HepG2 (cell line): ENCODE measurements around the gene JPH4. TPM values are rescaled to one million over a fixed set of nuclear protein-coding genes. Genes with fewer than 3 reads are reported as not detected.
A peak's percentile ranks its signal among the peaks of the same experiment; 100 is the strongest.

Experiments used
- ATF7 ChIP-seq, 2 experiments: fragments of 450-650 bp in 1 of 2; sonication (generic) in 1 of 2; formaldehyde crosslinking in 1 of 2; IDR thresholded peaks; 2 replicates each; pipeline versions ENCODE4 v1.4.0 to v1.6.1; 2016 to 2020; ENCODE audit warnings: antibody characterized with exemption in 1 of 2, mild to moderate bottlenecking in 1 of 2, missing genetic modification reagents in 1 of 2
- DPF2 ChIP-seq: sonication (generic); formaldehyde crosslinking; IDR thresholded peaks from 2 replicates; pipeline ENCODE4 v1.4.0; 2020; ENCODE audit warnings: mild to moderate bottlenecking, low read depth, missing genetic modification reagents, borderline replicate concordance
- ETV5 ChIP-seq: IDR thresholded peaks from 2 replicates; pipeline ENCODE4 v1.6.1; 2018; ENCODE audit warnings: missing biosample characterization, missing genetic modification reagents, inconsistent platforms, borderline replicate concordance
- HOXA7 ChIP-seq: sonication (generic); formaldehyde crosslinking; IDR thresholded peaks from 2 replicates; pipeline ENCODE4 v1.8.1; 2022; ENCODE audit warnings: mild to moderate bottlenecking, missing genetic modification reagents, moderate library complexity
- REPIN1 ChIP-seq: sonication (generic); formaldehyde crosslinking; IDR thresholded peaks from 2 replicates; pipeline ENCODE4 v1.8.0; 2022; ENCODE audit warnings: missing genetic modification reagents, low read depth, mild to moderate bottlenecking, borderline replicate concordance
- ZFP90 ChIP-seq: sonication (generic); formaldehyde crosslinking; IDR thresholded peaks from 2 replicates; pipeline ENCODE4 v1.8.0; 2022; ENCODE audit warnings: missing genetic modification reagents, mild to moderate bottlenecking, inconsistent platforms, borderline replicate concordance
- ZNF253 ChIP-seq: sonication (generic); formaldehyde crosslinking; IDR thresholded peaks from 2 replicates; pipeline ENCODE4 v1.8.0; 2022; ENCODE audit warnings: mild to moderate bottlenecking, missing genetic modification reagents, borderline replicate concordance
- ZNF446 ChIP-seq: sonication (generic); formaldehyde crosslinking; IDR thresholded peaks from 2 replicates; pipeline ENCODE4 v1.5.0; 2020; ENCODE audit warnings: mild to moderate bottlenecking, missing genetic modification reagents
- ZNF564 ChIP-seq: sonication (generic); formaldehyde crosslinking; IDR thresholded peaks from 2 replicates; pipeline ENCODE4 v1.8.1; 2023; ENCODE audit warnings: mild to moderate bottlenecking, missing genetic modification reagents
- ZNF883 ChIP-seq: sonication (generic); formaldehyde crosslinking; IDR thresholded peaks from 2 replicates; pipeline ENCODE4 v1.5.1; 2020; ENCODE audit warnings: mild to moderate bottlenecking, missing genetic modification reagents; ENCODE audit errors: not compliant biosample characterization
- polyA plus RNA-seq, 8 experiments: library from polyadenylated mRNA; depleted of rRNA in 3 of 8; stranded (reverse) in 7 of 8; unstranded in 1 of 8; fragments of >200 nt; fragmentation: Illumina TruSeq in 4 of 8; extraction: Trizol in 4 of 8; gene quantifications; 2 replicates each; pipeline versions ENCODE4 v1.2.1 to v1.2.3, GENCODE V29; 2011 to 2016; ENCODE audit warnings: low read depth in 4 of 8, missing spikeins in 1 of 8, mixed read lengths in 1 of 8; ENCODE audit not compliant: insufficient read depth in 1 of 8
- total RNA-seq, 5 experiments: library from RNA; depleted of rRNA; stranded (reverse); fragments of >200 nt; fragmentation: Illumina TruSeq; extraction: Trizol; gene quantifications; 2 replicates each; pipeline ENCODE4 v1.2.3, GENCODE V29; 2016; ENCODE audit warnings: low read depth in 1 of 5
- TF ChIP-seq, protein P1 (sequence below): sonication (generic); formaldehyde crosslinking; IDR thresholded peaks from 2 replicates; pipeline ENCODE4 v1.4.0; 2020; ENCODE audit warnings: missing genetic modification reagents
- TF ChIP-seq, protein P2 (sequence below): sonication (generic); formaldehyde crosslinking; IDR thresholded peaks from 2 replicates; pipeline ENCODE4 v1.4.0; 2020; ENCODE audit warnings: missing genetic modification reagents
- TF ChIP-seq, protein P3 (sequence below): sonication (generic); formaldehyde crosslinking; IDR thresholded peaks from 2 replicates; pipeline ENCODE4 v1.5.0; 2020; ENCODE audit warnings: missing genetic modification reagents
- TF ChIP-seq, protein P4 (sequence below): sonication (generic); formaldehyde crosslinking; IDR thresholded peaks from 2 replicates; pipeline ENCODE4 v1.9.0; 2022; ENCODE audit warnings: low read depth, missing genetic modification reagents
- TF ChIP-seq, protein P5 (sequence below): IDR thresholded peaks from 2 replicates; pipeline ENCODE4 v1.6.1; 2016; ENCODE audit warnings: missing genetic modification reagents, missing compliant biosample characterization

JPH4 gene
- total and polyA plus RNA-seq, 2 of the 13 experiments (the other 11 are each of a cell fraction or from before 2014, with no cell fraction given), result 0.08 to 0.22 TPM

DNA sequence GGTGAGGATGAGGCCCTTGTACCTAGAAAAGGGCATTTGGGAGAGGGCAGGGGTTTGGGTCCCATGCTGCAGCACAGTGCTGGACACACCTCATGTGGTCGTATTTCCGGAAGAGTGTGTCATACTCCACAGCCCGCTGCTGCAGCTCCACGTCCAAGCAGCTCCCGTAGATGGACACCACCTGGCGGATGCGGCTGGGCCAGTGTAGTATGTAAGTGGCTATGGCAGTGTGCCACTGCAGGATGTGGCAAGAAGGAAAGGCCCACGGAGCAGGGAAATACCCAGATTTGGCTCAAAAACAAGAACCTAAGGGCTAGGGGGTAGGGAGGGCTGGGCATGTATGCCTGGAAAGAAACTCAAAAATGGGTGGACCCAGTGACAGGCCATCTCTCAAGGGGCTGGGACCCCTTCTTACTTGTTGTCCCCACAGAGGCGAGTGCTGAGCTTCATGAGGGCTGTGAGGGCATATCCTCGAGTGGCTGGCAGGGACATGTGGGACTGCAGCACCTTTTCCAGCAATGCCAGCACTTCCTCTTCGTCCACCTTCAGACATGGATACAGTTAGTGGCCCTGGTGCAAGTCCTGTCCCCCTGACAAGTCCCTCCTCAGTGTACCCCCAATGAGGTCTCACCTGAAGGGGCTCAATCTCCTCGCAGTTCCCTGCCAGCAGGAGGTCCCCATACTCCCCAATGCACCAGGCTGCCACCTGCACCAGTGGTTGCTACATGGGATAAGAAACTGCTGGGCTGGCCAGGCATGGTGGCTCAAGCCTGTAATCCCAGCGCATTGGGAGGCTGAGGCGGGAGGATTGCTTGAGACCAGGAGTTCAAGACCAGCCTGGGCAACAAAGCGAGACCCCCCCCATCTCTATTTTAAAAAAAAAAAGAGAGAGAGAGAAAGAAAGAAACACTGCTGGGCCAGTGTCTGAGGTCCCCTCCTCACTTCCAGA is 16.4 kb downstream of the JPH4 start (continued):
- TF ChIP-seq, protein P1, sequence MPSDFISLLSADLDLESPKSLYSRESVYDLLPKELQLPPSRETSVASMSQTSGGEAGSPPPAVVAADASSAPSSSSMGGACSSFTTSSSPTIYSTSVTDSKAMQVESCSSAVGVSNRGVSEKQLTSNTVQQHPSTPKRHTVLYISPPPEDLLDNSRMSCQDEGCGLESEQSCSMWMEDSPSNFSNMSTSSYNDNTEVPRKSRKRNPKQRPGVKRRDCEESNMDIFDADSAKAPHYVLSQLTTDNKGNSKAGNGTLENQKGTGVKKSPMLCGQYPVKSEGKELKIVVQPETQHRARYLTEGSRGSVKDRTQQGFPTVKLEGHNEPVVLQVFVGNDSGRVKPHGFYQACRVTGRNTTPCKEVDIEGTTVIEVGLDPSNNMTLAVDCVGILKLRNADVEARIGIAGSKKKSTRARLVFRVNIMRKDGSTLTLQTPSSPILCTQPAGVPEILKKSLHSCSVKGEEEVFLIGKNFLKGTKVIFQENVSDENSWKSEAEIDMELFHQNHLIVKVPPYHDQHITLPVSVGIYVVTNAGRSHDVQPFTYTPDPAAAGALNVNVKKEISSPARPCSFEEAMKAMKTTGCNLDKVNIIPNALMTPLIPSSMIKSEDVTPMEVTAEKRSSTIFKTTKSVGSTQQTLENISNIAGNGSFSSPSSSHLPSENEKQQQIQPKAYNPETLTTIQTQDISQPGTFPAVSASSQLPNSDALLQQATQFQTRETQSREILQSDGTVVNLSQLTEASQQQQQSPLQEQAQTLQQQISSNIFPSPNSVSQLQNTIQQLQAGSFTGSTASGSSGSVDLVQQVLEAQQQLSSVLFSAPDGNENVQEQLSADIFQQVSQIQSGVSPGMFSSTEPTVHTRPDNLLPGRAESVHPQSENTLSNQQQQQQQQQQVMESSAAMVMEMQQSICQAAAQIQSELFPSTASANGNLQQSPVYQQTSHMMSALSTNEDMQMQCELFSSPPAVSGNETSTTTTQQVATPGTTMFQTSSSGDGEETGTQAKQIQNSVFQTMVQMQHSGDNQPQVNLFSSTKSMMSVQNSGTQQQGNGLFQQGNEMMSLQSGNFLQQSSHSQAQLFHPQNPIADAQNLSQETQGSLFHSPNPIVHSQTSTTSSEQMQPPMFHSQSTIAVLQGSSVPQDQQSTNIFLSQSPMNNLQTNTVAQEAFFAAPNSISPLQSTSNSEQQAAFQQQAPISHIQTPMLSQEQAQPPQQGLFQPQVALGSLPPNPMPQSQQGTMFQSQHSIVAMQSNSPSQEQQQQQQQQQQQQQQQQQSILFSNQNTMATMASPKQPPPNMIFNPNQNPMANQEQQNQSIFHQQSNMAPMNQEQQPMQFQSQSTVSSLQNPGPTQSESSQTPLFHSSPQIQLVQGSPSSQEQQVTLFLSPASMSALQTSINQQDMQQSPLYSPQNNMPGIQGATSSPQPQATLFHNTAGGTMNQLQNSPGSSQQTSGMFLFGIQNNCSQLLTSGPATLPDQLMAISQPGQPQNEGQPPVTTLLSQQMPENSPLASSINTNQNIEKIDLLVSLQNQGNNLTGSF (CRISPR knock-in tag), result no peak; the same call in 1 of the 2 replicates
- TF ChIP-seq, protein P2, sequence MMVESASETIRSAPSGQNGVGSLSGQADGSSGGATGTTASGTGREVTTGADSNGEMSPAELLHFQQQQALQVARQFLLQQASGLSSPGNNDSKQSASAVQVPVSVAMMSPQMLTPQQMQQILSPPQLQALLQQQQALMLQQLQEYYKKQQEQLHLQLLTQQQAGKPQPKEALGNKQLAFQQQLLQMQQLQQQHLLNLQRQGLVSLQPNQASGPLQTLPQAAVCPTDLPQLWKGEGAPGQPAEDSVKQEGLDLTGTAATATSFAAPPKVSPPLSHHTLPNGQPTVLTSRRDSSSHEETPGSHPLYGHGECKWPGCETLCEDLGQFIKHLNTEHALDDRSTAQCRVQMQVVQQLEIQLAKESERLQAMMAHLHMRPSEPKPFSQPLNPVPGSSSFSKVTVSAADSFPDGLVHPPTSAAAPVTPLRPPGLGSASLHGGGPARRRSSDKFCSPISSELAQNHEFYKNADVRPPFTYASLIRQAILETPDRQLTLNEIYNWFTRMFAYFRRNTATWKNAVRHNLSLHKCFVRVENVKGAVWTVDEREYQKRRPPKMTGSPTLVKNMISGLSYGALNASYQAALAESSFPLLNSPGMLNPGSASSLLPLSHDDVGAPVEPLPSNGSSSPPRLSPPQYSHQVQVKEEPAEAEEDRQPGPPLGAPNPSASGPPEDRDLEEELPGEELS (CRISPR knock-in tag), result no peak
- no peak for TF ChIP-seq ATF7 (IDR thresholded peaks at IDR 0.05)
- TF ChIP-seq ATF7 (CRISPR knock-in tag; IDR thresholded peaks at IDR 0.05), result peak; percentile 60; the same call in 1 of the 2 replicates
- TF ChIP-seq, protein P3, sequence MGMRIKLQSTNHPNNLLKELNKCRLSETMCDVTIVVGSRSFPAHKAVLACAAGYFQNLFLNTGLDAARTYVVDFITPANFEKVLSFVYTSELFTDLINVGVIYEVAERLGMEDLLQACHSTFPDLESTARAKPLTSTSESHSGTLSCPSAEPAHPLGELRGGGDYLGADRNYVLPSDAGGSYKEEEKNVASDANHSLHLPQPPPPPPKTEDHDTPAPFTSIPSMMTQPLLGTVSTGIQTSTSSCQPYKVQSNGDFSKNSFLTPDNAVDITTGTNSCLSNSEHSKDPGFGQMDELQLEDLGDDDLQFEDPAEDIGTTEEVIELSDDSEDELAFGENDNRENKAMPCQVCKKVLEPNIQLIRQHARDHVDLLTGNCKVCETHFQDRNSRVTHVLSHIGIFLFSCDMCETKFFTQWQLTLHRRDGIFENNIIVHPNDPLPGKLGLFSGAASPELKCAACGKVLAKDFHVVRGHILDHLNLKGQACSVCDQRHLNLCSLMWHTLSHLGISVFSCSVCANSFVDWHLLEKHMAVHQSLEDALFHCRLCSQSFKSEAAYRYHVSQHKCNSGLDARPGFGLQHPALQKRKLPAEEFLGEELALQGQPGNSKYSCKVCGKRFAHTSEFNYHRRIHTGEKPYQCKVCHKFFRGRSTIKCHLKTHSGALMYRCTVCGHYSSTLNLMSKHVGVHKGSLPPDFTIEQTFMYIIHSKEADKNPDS (CRISPR knock-in tag), result no peak
- TF ChIP-seq, protein P4, sequence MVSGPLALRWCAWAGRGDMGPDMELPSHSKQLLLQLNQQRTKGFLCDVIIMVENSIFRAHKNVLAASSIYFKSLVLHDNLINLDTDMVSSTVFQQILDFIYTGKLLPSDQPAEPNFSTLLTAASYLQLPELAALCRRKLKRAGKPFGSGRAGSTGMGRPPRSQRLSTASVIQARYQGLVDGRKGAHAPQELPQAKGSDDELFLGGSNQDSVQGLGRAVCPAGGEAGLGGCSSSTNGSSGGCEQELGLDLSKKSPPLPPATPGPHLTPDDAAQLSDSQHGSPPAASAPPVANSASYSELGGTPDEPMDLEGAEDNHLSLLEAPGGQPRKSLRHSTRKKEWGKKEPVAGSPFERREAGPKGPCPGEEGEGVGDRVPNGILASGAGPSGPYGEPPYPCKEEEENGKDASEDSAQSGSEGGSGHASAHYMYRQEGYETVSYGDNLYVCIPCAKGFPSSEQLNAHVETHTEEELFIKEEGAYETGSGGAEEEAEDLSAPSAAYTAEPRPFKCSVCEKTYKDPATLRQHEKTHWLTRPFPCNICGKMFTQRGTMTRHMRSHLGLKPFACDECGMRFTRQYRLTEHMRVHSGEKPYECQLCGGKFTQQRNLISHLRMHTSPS (CRISPR knock-in tag), result 0 out of 2 replicates have a peak, but pooled peaks have one; percentile 24
- TF ChIP-seq, protein P5, sequence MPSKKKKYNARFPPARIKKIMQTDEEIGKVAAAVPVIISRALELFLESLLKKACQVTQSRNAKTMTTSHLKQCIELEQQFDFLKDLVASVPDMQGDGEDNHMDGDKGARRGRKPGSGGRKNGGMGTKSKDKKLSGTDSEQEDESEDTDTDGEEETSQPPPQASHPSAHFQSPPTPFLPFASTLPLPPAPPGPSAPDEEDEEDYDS (CRISPR knock-in tag), result no peak
- no peak for TF ChIP-seq ETV5 (CRISPR knock-in tag)
- TF ChIP-seq HOXA7 (CRISPR knock-in tag), result no peak
- TF ChIP-seq REPIN1 (CRISPR knock-in tag), result no peak; the same call in 1 of the 2 replicates
- no peak for TF ChIP-seq DPF2 (CRISPR knock-in tag)
- 0 out of 2 replicates have a peak, but pooled peaks have one; percentile 3 for TF ChIP-seq ZNF446 (CRISPR knock-in tag)
- TF ChIP-seq ZNF883 (CRISPR knock-in tag), result peak; percentile 52
- TF ChIP-seq ZNF253, result no peak
- no peak for TF ChIP-seq ZNF564
- no peak for TF ChIP-seq ZFP90 (CRISPR knock-in tag)
